Tibial nerve (tissue), 4 donors: ENCODE measurements around the gene ALAS2. TPM values are rescaled to one million over a fixed set of nuclear protein-coding genes. Genes with fewer than 3 reads are reported as not detected.
A peak's percentile ranks its signal among the peaks of the same experiment; 100 is the strongest.
"Not testable (repeated sequence)": the region's sequence is repeated elsewhere in the genome, so short reads cannot be mapped to it uniquely, and the experiment has no call there.

ENCODE experiments used
- DNase-seq, 2 donors: peaks; one replicate each; pipeline ENCODE4 v3.0.0-alpha.2; 2019; ENCODE audit warnings: low spot score in 2 of 2
- H3K27ac ChIP-seq, 4 donors: fragments of 200-600 bp; sonication (generic) in 3 of 4; one replicate each; pipeline ENCODE4 v1.5.1; 2017 to 2019; ENCODE audit warnings: mild to moderate bottlenecking in 1 of 4
- H3K27me3 ChIP-seq, 2 donors: fragments of 200-600 bp; sonication (generic) in 1 of 2; one replicate each; pipeline versions ENCODE4 v1.5.1 to v1.6.0; 2017 to 2019
- H3K36me3 ChIP-seq, 3 donors: fragments of 200-600 bp; sonication (generic); one replicate each; pipeline ENCODE4 v1.5.1; 2018 to 2019
- H3K4me1 ChIP-seq, 4 donors: fragments of 200-600 bp; sonication (generic) in 3 of 4; one replicate each; pipeline ENCODE4 v1.5.1; 2017 to 2019
- H3K4me3 ChIP-seq, 4 donors: fragments of 200-600 bp; sonication (generic) in 3 of 4; one replicate each; pipeline ENCODE4 v1.5.1; 2017 to 2019; ENCODE audit warnings: mild to moderate bottlenecking in 1 of 4, moderate library complexity in 1 of 4
- H3K9me3 ChIP-seq, 4 donors: fragments of 200-600 bp; sonication (generic) in 3 of 4; one replicate each; pipeline ENCODE4 v1.5.1; 2017 to 2019
- EP300 ChIP-seq, 2 donors: sonication (generic); formaldehyde crosslinking; IDR thresholded peaks; one replicate each; pipeline ENCODE4 v1.6.1; 2017; ENCODE audit warnings: antibody characterized with exemption in 2 of 2, mild to moderate bottlenecking in 1 of 2
- POLR2A ChIP-seq, 2 donors: fragments of 450-650 bp; IDR thresholded peaks; one replicate each; pipeline ENCODE4 v1.6.1; 2017; ENCODE audit warnings: antibody characterized with exemption in 2 of 2, mild to moderate bottlenecking in 2 of 2, moderate library complexity in 2 of 2
- WGBS, 2 donors: methylation state at CpG; one replicate each; pipeline ENCODE4 v1.1.5; 2018; 5-methylcytosine and 5-hydroxymethylcytosine counted together
- total RNA-seq, 4 donors: library from RNA; depleted of rRNA; stranded (reverse); fragments of >200 nt; gene quantifications; one replicate each; pipeline ENCODE4 v1.1.0, GENCODE V29; 2016
- TF ChIP-seq, protein P1 (sequence below), 5 experiments: fragments of 200-600 bp in 3 of 5; fragments of 450-650 bp in 2 of 5; sonication (generic) in 3 of 5; IDR thresholded peaks; one replicate each; pipeline ENCODE4 v1.5.1; 2016 to 2019; ENCODE audit warnings: antibody characterized with exemption in 5 of 5, mild to moderate bottlenecking in 3 of 5, moderate library complexity in 2 of 5

ALAS2 gene
- total RNA-seq, 4 donors from 2014 or later = 0.30 to 1.0 TPM; not detected in 2

DNA sequence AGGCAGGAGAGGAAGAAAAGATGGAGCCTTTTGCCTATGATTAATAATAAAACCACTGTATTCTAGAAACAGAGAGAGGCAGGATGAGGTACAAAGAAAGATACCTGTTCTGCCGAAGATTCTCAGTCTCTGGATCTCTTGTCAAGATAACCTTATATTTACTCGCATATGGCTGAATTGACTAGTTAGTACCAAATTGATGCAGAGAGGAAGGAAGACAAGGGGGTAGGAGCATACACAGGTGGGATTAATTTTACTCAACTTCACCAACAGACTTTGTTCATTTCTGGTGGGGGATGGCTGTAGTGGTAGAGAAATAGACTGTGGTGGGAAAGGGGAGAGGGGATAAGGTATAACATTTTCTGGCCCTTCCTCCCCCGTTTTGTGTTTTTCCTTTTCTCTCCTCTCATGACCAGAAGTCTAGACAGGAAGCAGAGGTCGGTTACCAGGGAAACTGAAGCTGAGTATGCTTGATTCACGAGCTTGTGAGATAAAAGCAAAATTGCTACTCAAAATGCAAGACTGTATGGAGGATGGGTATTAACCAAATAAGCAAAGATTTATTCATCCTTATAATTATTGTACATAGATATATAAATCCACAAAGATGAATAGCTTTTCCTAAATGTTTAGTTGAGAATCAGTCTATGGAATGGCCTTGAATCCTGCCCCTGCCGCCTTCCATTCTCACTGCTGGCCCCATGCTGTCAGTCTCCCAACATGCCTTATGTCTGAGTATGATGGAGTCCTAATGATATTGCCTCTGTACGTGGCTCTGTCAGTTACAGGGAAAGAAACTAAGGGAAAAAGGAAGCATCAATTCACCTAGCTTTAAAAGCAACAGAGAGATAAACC, 26.3 kb upstream of the ALAS2 start:
- TF ChIP-seq EP300 (IDR thresholded peaks at IDR 0.05) = no peak
- no peak for TF ChIP-seq POLR2A (IDR thresholded peaks at IDR 0.05)
- TF ChIP-seq, protein P1, sequence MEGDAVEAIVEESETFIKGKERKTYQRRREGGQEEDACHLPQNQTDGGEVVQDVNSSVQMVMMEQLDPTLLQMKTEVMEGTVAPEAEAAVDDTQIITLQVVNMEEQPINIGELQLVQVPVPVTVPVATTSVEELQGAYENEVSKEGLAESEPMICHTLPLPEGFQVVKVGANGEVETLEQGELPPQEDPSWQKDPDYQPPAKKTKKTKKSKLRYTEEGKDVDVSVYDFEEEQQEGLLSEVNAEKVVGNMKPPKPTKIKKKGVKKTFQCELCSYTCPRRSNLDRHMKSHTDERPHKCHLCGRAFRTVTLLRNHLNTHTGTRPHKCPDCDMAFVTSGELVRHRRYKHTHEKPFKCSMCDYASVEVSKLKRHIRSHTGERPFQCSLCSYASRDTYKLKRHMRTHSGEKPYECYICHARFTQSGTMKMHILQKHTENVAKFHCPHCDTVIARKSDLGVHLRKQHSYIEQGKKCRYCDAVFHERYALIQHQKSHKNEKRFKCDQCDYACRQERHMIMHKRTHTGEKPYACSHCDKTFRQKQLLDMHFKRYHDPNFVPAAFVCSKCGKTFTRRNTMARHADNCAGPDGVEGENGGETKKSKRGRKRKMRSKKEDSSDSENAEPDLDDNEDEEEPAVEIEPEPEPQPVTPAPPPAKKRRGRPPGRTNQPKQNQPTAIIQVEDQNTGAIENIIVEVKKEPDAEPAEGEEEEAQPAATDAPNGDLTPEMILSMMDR (IDR thresholded peaks at IDR 0.05) = no peak
- Histone ChIP-seq H3K4me1 (peaks cover 0 to 4% (median 0%) of the 10 kb centered on the region in 4 donors), H3K9me3 (no peaks in the 10 kb centered on the region), H3K4me3 (peak overlapping the region in 1 of 4 donors; percentile 26), H3K27ac (no peak overlapping the region), H3K36me3 (no peaks in the 10 kb centered on the region), H3K27me3 (no peaks in the 10 kb centered on the region)
- 22 to 35% methylated on average over 7 of the region's 7 CpGs for WGBS, 2 donors
- no peak for DNase-seq

DNA sequence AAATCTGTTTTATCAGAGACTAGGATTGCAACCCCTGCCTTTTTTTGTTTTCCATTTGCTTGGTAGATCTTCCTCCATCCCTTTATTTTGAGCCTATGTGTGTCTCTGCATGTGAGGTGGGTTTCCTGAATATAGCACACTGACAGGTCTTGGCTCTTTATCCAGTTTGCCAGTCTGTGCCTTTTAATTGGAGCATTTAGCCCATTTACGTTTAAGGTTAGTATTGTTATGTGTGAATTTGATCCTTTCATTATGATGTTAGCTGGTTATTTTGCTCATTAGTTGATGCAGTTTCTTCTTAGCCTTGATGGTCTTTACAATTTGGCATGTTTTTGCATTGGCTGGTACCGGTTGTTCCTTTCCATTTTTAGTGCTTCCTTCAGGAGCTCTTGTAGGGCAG, 19.8 kb upstream of the ALAS2 start:
- not testable (repeated sequence) for DNase-seq, H3K27ac ChIP-seq, H3K27me3 ChIP-seq, H3K36me3 ChIP-seq, H3K4me1 ChIP-seq, H3K4me3 ChIP-seq, H3K9me3 ChIP-seq
- 72 to 97% methylated on average over 2 of the region's 2 CpGs for WGBS, 2 donors

DNA sequence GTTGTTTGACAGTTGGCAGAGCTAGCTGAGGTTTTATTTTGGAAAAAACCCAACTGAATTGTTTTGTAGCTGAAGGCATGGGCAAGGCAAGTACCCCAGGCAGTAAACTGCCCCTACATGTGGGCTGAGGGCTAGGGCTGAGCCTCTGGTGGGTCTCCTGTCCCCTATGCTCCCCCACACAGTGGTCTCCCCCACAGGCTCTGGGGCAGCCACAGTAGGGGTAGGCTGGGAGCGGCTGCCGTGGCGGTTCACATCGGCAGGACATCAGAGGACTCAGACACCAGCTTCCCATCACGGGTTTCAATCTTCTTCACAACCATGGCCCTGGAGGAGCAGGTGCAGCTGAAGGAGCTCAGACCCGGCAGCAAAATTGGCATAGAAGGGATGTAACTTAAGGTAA, 10.7 kb upstream of the ALAS2 start:
- H3K4me1 ChIP-seq = no peaks in the 10 kb centered on the region
- H3K27ac ChIP-seq = no peak overlapping the region
- DNase-seq = no peak
- H3K27me3 ChIP-seq = no peaks in the 10 kb centered on the region
- H3K4me3 ChIP-seq = no peak overlapping the region
- no peaks in the 10 kb centered on the region for H3K9me3 ChIP-seq
- TF ChIP-seq POLR2A (IDR thresholded peaks at IDR 0.05) (no peak), EP300 (IDR thresholded peaks at IDR 0.05) (no peak)
- TF ChIP-seq, protein P1 (IDR thresholded peaks at IDR 0.05) = no peak
- no peaks in the 10 kb centered on the region for H3K36me3 ChIP-seq
- 95 to 96% methylated on average over 6 of the region's 6 CpGs for WGBS, 2 donors

DNA sequence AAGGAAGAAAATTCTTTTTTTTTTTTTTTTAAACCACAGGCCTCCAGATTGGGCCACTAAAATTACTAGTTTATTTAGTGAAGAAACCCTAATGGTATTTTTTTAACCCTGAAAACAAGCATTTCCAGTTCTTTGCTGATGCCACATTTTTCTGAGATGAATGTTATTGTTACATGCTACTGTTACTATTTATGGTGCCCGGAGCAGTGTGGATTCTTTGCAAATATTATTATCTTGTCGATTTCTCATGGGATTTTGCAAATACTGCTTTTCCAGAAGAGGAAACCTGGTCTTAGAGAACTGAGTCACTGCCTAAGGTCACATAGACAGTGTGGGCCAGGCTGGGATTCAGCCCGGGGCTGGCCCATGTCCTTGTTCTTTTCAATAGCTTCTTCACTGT, 8.7 kb upstream of the ALAS2 start:
- no peaks in the 10 kb centered on the region for H3K9me3 ChIP-seq
- no peak overlapping the region for H3K4me3 ChIP-seq
- WGBS, 2 donors = 66 to 69% methylated on average over 3 of the region's 3 CpGs
- no peaks in the 10 kb centered on the region for H3K27me3 ChIP-seq
- H3K36me3 ChIP-seq = no peaks in the 10 kb centered on the region
- DNase-seq = no peak
- no peak overlapping the region for H3K27ac ChIP-seq
- TF ChIP-seq EP300 (IDR thresholded peaks at IDR 0.05) (no peak), POLR2A (IDR thresholded peaks at IDR 0.05) (no peak)
- TF ChIP-seq, protein P1 (IDR thresholded peaks at IDR 0.05) = no peak
- H3K4me1 ChIP-seq = no peaks in the 10 kb centered on the region

DNA sequence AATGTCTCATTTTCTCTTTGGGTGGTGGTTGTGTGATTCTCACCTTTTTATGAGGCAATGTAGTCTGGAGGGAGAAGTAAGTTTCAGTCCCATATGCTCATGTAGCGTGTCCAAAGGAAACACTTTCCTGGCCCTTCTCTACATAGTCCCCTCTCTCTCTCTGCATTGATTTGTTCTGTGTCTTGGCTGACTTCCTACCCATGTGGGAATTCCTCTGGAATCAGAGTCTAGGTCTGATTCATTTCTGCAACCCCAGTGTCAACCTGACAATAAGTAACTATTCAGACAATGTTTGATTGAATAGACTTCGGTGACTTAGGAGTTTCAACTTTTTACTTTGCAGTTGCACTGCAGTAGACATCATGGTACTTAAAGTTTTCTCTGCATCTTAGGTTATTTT, 2.7 kb upstream of the ALAS2 start:
- WGBS, 2 donors = 46 to 56% methylated on average over 2 of the region's 2 CpGs
- no peaks in the 10 kb centered on the region for H3K36me3 ChIP-seq
- no peak overlapping the region for H3K27ac ChIP-seq
- H3K9me3 ChIP-seq = no peaks in the 10 kb centered on the region
- no peak for DNase-seq
- no peaks in the 10 kb centered on the region for H3K27me3 ChIP-seq
- no peaks in the 10 kb centered on the region for H3K4me1 ChIP-seq
- no peak overlapping the region for H3K4me3 ChIP-seq
- TF ChIP-seq, protein P1 (IDR thresholded peaks at IDR 0.05) = no peak
- TF ChIP-seq POLR2A (IDR thresholded peaks at IDR 0.05) (no peak), EP300 (IDR thresholded peaks at IDR 0.05) (no peak)
